Esophagus squamous epithelium (tissue), 5 donors: ENCODE measurements around the gene UTS2R. TPM values are rescaled to one million over a fixed set of nuclear protein-coding genes. Genes with fewer than 3 reads are reported as not detected.

Experiments used
- DNase-seq: peaks from one replicate; lab custom pipeline; 2025; lab: John Stamatoyannopoulos, UW
- H3K27ac ChIP-seq, 4 donors: fragments of 200-600 bp; sonication (generic); one replicate each; pipeline ENCODE4 v1.5.1; 2016 to 2019; ENCODE audit warnings: mild to moderate bottlenecking in 1 of 4
- H3K27me3 ChIP-seq, 4 donors: fragments of 200-600 bp; sonication (generic); 1 replicate in 3 of 4; 2 replicates in 1 of 4; pipeline versions ENCODE4 v1.5.1 to v1.6.0; 2017 to 2021; ENCODE audit warnings: antibody characterized with exemption in 1 of 4
- H3K36me3 ChIP-seq, 3 donors: fragments of 200-600 bp; sonication (generic); one replicate each; pipeline ENCODE4 v1.5.1; 2016 to 2019
- H3K4me1 ChIP-seq, 3 donors: fragments of 200-600 bp; sonication (generic); one replicate each; pipeline ENCODE4 v1.5.1; 2017 to 2019
- H3K4me3 ChIP-seq, 4 donors: fragments of 200-600 bp; sonication (generic); 1 replicate in 3 of 4; 2 replicates in 1 of 4; pipeline ENCODE4 v1.5.1; 2016 to 2019; ENCODE audit warnings: mild to moderate bottlenecking in 2 of 4, moderate library complexity in 1 of 4
- H3K9me3 ChIP-seq, 3 donors: fragments of 200-600 bp; sonication (generic); one replicate each; pipeline ENCODE4 v1.5.1; 2016 to 2019
- CTCF ChIP-seq, 6 experiments: fragments of 450-650 bp in 4 of 6; fragments of 200-600 bp in 2 of 6; sonication (generic) in 2 of 6; IDR thresholded peaks; one replicate each; pipeline ENCODE4 v1.5.1; 2016 to 2019; ENCODE audit warnings: antibody characterized with exemption in 6 of 6, mild to moderate bottlenecking in 4 of 6, moderate library complexity in 4 of 6
- POLR2A ChIP-seq, 4 donors: fragments of 450-650 bp; IDR thresholded peaks; one replicate each; pipeline ENCODE4 v1.6.1; 2017; ENCODE audit warnings: antibody characterized with exemption in 4 of 4, mild to moderate bottlenecking in 4 of 4, moderate library complexity in 3 of 4
- WGBS, 2 donors: methylation state at CpG; one replicate each; pipeline ENCODE4 v1.1.5; 2018; 5-methylcytosine and 5-hydroxymethylcytosine counted together
- intact Hi-C: fragments of 100-400 bp; cut with DNase I; formaldehyde crosslinking; loops from one replicate; pipeline ENCODE4 v1.15.0; 2022
- total RNA-seq, 4 donors: library from RNA; depleted of rRNA; stranded (reverse); fragments of >200 nt; gene quantifications; one replicate each; pipeline ENCODE4 v1.1.0, GENCODE V29; 2016
- donor health status: DM: yes; HTN: yes; CAD: no.

Gene UTS2R
- total RNA-seq, 4 donors from 2014 or later: not detected

- no peak for TF ChIP-seq CTCF (IDR thresholded peaks at IDR 0.05)
- no peak for TF ChIP-seq POLR2A (IDR thresholded peaks at IDR 0.05)
- no peaks in the 10 kb centered on the region for H3K36me3 ChIP-seq
- DNase-seq: no peak
- 52 to 66% methylated on average over 20 to 22 of the region's 25 CpGs for WGBS, 2 donors
- peaks cover 0 to 76% (median 0%) of the 10 kb centered on the region in 4 donors for H3K27me3 ChIP-seq
- no peaks in the 10 kb centered on the region for H3K9me3 ChIP-seq
- peaks cover 27 to 84% (median 59%) of the 10 kb centered on the region in 3 donors for H3K4me1 ChIP-seq
- intact Hi-C loops: no loop called here
- H3K27ac ChIP-seq: no peak overlapping the region
- H3K4me3 ChIP-seq: peak overlapping the region in 1 of 4 donors; percentile 71
These were observed 40.1 kb upstream of the UTS2R start for GRCh38 chr17:82331345-82331939.

- peak overlapping the region; percentile 37 to 71 (median 58) for H3K4me3 ChIP-seq
- no peaks in the 10 kb centered on the region for H3K9me3 ChIP-seq
- intact Hi-C loops: no loop called here
- peaks cover 27 to 82% (median 61%) of the 10 kb centered on the region in 3 donors for H3K4me1 ChIP-seq
- 4 to 51% methylated on average over 2 to 10 of the region's 32 CpGs for WGBS, 2 donors
- peaks cover 0 to 72% (median 0%) of the 10 kb centered on the region in 4 donors for H3K27me3 ChIP-seq
- H3K36me3 ChIP-seq: no peaks in the 10 kb centered on the region
- DNase-seq: no peak
- H3K27ac ChIP-seq: peak overlapping the region; percentile 69 to 81 (median 80)
- TF ChIP-seq POLR2A (IDR thresholded peaks at IDR 0.05): no peak
- TF ChIP-seq CTCF (IDR thresholded peaks at IDR 0.05): no peak
These were observed 38.8 kb upstream of the UTS2R start for GRCh38 chr17:82332669-82333278.

GRCh38 chr17:82333279-82334171 lies 38.0 kb upstream of the UTS2R start, which contains the start of gene SECTM1:
Gene SECTM1 (minus strand): TSS chr17:82333766. CDS start chr17:82327240, 6,526 bp downstream.
- Histone ChIP-seq H3K27ac (peak within 1 kb of the TSS; percentile 69 to 81 (median 80)), H3K4me1 (peaks cover 27 to 79% (median 63%) of the 10 kb centered on the region in 3 donors), H3K4me3 (peak within 1 kb of the TSS; percentile 37 to 71 (median 58)), H3K27me3 (peaks cover 0 to 66% (median 0%) of the 10 kb centered on the region in 4 donors), H3K36me3 (no peaks in the 10 kb centered on the region), H3K9me3 (no peaks in the 10 kb centered on the region)
- 0% methylated on average over 3 to 15 of the region's 90 CpGs for WGBS, 2 donors
- DNase-seq: no peak
- intact Hi-C loops: no loop called here
- no peak for TF ChIP-seq CTCF (IDR thresholded peaks at IDR 0.05)
- no peak for TF ChIP-seq POLR2A (IDR thresholded peaks at IDR 0.05)

DNA sequence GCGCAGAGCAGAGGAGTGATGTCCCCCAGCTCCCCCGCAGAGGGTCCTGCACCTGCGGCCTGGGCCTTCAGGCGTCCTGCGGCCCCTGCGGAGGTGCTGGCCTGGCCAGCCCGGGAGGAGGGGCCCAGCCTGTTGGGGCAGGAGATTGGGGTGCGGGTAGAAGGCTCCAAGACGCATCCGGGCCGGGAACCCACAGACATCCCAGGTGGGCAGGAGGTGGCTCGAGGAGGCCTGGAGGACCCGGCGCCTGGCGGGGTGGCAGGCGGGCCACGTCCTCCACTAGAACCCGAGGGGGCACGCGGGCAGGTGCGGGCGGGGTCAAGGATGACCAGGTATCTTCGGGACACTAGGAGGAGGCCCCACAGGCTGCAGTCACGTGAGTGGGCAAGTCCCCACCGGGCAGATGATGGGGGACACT lies 37.4 kb upstream of the UTS2R start:
- no peak for DNase-seq
- intact Hi-C loops: no loop called here
- TF ChIP-seq POLR2A (IDR thresholded peaks at IDR 0.05): no peak
- TF ChIP-seq CTCF (IDR thresholded peaks at IDR 0.05): no peak
- H3K36me3 ChIP-seq: no peaks in the 10 kb centered on the region
- H3K4me1 ChIP-seq: peaks cover 32 to 84% (median 69%) of the 10 kb centered on the region in 3 donors
- no peaks in the 10 kb centered on the region for H3K9me3 ChIP-seq
- 25 to 40% methylated on average over 14 to 19 of the region's 25 CpGs for WGBS, 2 donors
- H3K27me3 ChIP-seq: peaks cover 0 to 61% (median 0%) of the 10 kb centered on the region in 4 donors
- H3K27ac ChIP-seq: peak overlapping the region; percentile 69 to 81 (median 80)
- peak overlapping the region; percentile 37 to 71 (median 58) for H3K4me3 ChIP-seq
